Measurements from ENCODE around the gene ATAD3C.
"Not testable (repeated sequence)": the region's sequence is repeated elsewhere in the genome, so short reads cannot be mapped to it uniquely, and the experiment has no call there.

Gene ATAD3C

DNA sequence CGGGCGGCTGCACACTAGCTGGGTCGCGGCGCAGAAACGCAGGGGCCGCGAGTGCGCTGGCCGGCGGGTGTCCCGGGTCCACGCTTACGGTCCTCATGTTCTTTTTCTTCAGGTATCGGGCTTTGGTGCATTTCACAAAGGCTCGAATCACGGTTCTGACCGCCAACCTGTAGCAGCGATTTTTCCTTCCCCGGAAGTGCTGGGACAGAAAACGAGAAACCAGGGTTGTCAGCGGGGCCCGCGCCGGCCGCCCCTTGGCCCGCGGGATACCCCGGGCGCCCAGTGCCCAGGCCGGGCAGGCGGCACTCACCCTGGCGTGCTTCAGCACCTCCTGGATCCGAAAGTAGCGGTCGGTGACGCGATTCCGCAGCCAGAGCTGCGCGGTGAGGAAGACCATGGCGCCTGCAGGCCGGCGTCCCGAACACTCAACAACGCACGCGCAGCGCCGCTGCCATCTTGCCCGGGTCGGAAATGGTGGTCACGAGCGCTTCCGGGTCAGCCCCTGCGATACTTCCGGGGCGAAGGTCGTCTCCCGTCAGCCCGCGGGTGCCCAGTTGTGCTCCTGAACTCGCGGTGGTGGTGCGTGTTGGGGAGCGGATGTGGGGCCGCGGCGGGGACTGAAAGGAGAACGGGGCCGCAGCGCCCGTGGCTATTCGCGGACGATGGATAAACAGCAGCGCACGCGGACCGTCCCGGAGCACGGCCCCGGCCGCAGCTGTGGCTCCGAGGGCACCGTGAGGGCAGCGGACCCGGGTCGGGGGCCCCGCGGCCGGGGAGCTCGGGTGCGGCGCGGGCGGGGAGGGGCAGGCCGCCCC is 42.5 kb upstream of the ATAD3C start, which contains the start of gene MRPL20:
TSS of gene MRPL20 (minus strand) at position 473 of the 815 bp plus-strand sequence. CDS start at position 397, 76 bp downstream.
- peak within 1 kb of the TSS; percentile 78 for H3K9ac ChIP-seq
- H3K79me2 ChIP-seq (ENCODE audit: insufficient read depth, low read depth): peaks cover 55% of the 10 kb centered on the region
- TF ChIP-seq, protein P1, sequence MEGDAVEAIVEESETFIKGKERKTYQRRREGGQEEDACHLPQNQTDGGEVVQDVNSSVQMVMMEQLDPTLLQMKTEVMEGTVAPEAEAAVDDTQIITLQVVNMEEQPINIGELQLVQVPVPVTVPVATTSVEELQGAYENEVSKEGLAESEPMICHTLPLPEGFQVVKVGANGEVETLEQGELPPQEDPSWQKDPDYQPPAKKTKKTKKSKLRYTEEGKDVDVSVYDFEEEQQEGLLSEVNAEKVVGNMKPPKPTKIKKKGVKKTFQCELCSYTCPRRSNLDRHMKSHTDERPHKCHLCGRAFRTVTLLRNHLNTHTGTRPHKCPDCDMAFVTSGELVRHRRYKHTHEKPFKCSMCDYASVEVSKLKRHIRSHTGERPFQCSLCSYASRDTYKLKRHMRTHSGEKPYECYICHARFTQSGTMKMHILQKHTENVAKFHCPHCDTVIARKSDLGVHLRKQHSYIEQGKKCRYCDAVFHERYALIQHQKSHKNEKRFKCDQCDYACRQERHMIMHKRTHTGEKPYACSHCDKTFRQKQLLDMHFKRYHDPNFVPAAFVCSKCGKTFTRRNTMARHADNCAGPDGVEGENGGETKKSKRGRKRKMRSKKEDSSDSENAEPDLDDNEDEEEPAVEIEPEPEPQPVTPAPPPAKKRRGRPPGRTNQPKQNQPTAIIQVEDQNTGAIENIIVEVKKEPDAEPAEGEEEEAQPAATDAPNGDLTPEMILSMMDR (conservative IDR thresholded peaks at IDR 0.05; ENCODE audit: low read depth, low read length): no peak
- peaks cover 11% of the 10 kb centered on the region; the same call in 1 of the 2 replicates for H3K36me3 ChIP-seq (ENCODE audit: insufficient read depth)
- peaks cover 29% of the 10 kb centered on the region for H3K4me1 ChIP-seq (ENCODE audit: low read depth, poor library complexity, severe bottlenecking)
- peak within 1 kb of the TSS; percentile 39 for H2AFZ ChIP-seq (ENCODE audit: low read depth)
- H3K4me3 ChIP-seq (IDR thresholded peaks at IDR 0.05; ENCODE audit: insufficient read depth, low read depth, low read length): peak within 1 kb of the TSS; percentile 35
- no peaks in the 10 kb centered on the region for H3K27me3 ChIP-seq (ENCODE audit: insufficient read depth, low read depth)
- peak within 1 kb of the TSS; percentile 84 for H3K4me2 ChIP-seq
- H3K27ac ChIP-seq: peak within 1 kb of the TSS; percentile 70
- H4K20me1 ChIP-seq (ENCODE audit: insufficient read depth): no peaks in the 10 kb centered on the region

DNA sequence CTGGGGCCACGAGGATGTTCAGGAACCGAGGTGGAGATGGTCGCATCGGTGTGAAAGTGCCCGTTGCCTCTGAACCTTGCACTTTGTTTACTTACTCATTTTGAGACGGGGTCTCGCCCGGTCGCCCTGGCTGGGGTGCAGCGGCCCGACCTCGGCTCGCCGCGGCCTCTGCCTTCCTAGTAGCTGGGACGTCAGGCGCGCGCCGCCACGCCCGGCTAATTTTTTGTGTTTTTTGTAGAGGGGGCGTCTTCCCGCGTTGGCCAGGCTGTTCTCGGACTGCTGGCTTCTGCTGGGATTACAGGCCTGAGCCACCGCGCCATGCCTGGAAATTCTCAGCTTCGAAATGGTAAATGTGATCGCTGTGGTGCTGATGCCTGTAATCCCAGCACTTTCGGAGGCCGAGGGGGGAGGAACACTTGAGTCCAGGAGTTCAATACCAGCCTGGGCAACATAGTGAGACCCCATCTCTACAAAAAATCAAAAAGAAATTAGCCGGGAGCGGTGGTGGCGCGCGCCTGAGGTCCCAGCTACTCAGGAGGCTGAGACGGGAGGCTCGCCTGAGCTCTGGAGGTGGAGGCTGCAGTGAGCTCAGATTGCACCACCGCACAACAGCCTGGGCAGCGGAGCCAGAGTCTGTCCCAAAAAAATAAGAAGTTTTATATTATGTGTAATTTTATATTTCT is 41.7 kb upstream of the ATAD3C start:
- H3K27ac ChIP-seq: peak overlapping the region; percentile 70
- H4K20me1 ChIP-seq (ENCODE audit: insufficient read depth): no peaks in the 10 kb centered on the region
- peak overlapping the region; percentile 39 for H2AFZ ChIP-seq (ENCODE audit: low read depth)
- H3K9ac ChIP-seq: peak overlapping the region; percentile 78
- peaks cover 55% of the 10 kb centered on the region for H3K79me2 ChIP-seq (ENCODE audit: insufficient read depth, low read depth)
- peaks cover 11% of the 10 kb centered on the region; the same call in 1 of the 2 replicates for H3K36me3 ChIP-seq (ENCODE audit: insufficient read depth)
- TF ChIP-seq, protein P1 (conservative IDR thresholded peaks at IDR 0.05; ENCODE audit: low read depth, low read length): no peak
- H3K4me1 ChIP-seq (ENCODE audit: low read depth, poor library complexity, severe bottlenecking): peaks cover 23% of the 10 kb centered on the region
- peak overlapping the region; percentile 67 for H3K4me2 ChIP-seq
- H3K4me3 ChIP-seq (IDR thresholded peaks at IDR 0.05; ENCODE audit: insufficient read depth, low read depth, low read length): peak overlapping the region; percentile 35
- no peaks in the 10 kb centered on the region; the same call in 1 of the 2 replicates for H3K27me3 ChIP-seq (ENCODE audit: insufficient read depth, low read depth)

DNA sequence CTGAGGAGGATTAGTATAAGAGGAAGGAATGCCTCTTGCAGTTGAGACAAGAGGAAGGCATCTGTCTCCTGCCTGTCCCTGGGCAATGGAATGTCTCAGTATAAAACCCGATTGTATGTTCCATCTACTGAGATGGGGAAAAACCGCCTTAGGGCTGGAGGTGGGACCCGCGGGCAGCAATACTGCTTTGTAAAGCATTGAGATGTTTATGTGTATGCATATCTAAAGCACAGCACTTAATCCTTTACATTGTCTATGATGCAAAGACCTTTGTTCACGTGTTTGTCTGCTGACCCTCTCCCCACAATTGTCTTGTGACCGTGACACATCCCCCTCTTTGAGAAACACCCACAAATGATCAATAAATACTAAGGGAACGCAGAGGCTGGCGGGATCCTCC is 39.3 kb upstream of the ATAD3C start:
- not testable (repeated sequence) for H2AFZ ChIP-seq (ENCODE audit: low read depth); H4K20me1 ChIP-seq (ENCODE audit: insufficient read depth); H3K36me3 ChIP-seq (ENCODE audit: insufficient read depth); H3K27me3 ChIP-seq (ENCODE audit: insufficient read depth, low read depth); H3K4me3 ChIP-seq (IDR thresholded peaks at IDR 0.05; ENCODE audit: insufficient read depth, low read depth, low read length); H3K27ac ChIP-seq; H3K9ac ChIP-seq; H3K4me2 ChIP-seq
- Histone ChIP-seq H3K4me1 (ENCODE audit: low read depth, poor library complexity, severe bottlenecking) (peaks cover 19% of the 10 kb centered on the region), H3K79me2 (ENCODE audit: insufficient read depth, low read depth) (peaks cover 38% of the 10 kb centered on the region)

DNA sequence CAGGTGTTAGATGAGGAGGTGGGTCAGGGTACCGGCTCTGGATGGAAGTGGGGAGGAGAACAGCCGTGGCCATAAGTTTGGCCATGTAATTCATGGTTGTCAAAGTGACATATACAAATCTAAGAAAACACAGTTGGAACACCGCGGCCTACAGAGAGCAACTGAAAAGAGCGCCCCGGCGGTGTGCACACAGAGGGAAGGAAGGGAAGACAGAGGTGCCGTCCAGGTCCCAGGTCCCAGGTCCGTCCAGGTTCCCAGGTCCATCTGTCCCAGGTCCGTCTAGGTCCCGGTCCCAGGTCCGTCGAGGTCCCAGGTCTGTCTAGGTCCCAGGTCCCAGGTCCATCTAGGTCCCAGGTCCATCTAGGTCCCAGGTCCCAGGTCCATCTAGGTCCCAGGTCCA is 37.9 kb upstream of the ATAD3C start:
- Histone ChIP-seq H3K79me2 (ENCODE audit: insufficient read depth, low read depth) (peaks cover 24% of the 10 kb centered on the region), H3K27ac (no peak overlapping the region), H3K4me3 (IDR thresholded peaks at IDR 0.05; ENCODE audit: insufficient read depth, low read depth, low read length) (no peak overlapping the region), H4K20me1 (ENCODE audit: insufficient read depth) (no peaks in the 10 kb centered on the region), H3K36me3 (ENCODE audit: insufficient read depth) (no peaks in the 10 kb centered on the region), H3K4me1 (ENCODE audit: low read depth, poor library complexity, severe bottlenecking) (peaks cover 8% of the 10 kb centered on the region), H3K9ac (no peak overlapping the region), H3K27me3 (ENCODE audit: insufficient read depth, low read depth) (no peaks in the 10 kb centered on the region; the same call in 1 of the 2 replicates), H2AFZ (ENCODE audit: low read depth) (no peak overlapping the region), H3K4me2 (no peak overlapping the region)
- TF ChIP-seq, protein P1 (conservative IDR thresholded peaks at IDR 0.05; ENCODE audit: low read depth, low read length): no peak

DNA sequence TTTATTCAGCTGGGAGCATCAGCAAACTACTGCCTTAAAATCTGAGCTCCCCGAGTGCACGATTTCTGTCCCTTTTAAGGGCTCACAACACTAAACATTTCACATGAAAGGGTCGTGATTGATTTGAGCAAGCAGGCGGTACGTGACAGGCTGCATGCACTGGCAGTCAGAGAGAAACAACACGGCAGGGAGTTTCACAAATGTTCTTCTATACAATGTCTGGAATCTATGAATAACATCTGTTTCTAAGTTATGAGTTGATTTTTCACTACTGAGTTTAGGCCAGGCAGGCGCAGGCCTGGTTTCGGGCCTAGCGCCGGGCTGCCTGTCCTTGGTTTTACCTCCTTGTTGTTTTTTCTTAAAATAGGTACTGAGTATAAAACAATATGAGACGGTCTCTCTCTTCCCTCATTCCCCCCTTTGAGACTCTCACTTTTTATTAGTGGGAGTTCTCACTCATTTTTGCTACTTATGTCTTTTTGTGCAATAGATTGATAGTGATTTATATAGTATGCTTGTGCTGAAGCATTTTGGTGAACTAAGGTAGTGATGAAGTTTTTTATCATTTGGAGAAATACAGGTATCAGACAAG is 37.1 kb upstream of the ATAD3C start:
- H3K27me3 ChIP-seq (ENCODE audit: insufficient read depth, low read depth); H3K4me2 ChIP-seq; H2AFZ ChIP-seq (ENCODE audit: low read depth); H3K4me1 ChIP-seq (ENCODE audit: low read depth, poor library complexity, severe bottlenecking); H3K27ac ChIP-seq; H4K20me1 ChIP-seq (ENCODE audit: insufficient read depth); H3K9ac ChIP-seq; H3K4me3 ChIP-seq (IDR thresholded peaks at IDR 0.05; ENCODE audit: insufficient read depth, low read depth, low read length); H3K36me3 ChIP-seq (ENCODE audit: insufficient read depth): not testable (repeated sequence)
- H3K79me2 ChIP-seq (ENCODE audit: insufficient read depth, low read depth): peaks cover 16% of the 10 kb centered on the region
